ENCODE results near the gene USH2A.

DNA sequence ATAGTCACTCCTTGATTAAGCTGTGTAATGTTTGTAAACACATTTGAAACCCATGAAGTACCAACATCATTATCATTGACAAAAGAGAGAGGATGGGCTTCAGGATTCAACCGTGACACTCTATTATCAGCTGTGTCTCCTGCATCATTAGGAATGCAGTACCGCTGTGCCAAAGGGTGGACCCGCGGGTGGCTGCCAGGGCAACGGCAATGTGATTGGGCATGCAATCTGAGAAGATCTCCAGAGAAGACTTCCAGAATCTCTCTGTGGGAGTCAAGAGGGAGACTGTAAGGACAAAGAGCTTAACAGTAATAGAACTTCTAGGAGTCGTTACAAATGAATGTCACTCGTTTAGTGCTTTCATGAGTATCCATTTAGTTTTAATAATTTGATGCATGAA is 97.9 kb downstream of the USH2A start:
- TF ChIP-seq, protein P1, sequence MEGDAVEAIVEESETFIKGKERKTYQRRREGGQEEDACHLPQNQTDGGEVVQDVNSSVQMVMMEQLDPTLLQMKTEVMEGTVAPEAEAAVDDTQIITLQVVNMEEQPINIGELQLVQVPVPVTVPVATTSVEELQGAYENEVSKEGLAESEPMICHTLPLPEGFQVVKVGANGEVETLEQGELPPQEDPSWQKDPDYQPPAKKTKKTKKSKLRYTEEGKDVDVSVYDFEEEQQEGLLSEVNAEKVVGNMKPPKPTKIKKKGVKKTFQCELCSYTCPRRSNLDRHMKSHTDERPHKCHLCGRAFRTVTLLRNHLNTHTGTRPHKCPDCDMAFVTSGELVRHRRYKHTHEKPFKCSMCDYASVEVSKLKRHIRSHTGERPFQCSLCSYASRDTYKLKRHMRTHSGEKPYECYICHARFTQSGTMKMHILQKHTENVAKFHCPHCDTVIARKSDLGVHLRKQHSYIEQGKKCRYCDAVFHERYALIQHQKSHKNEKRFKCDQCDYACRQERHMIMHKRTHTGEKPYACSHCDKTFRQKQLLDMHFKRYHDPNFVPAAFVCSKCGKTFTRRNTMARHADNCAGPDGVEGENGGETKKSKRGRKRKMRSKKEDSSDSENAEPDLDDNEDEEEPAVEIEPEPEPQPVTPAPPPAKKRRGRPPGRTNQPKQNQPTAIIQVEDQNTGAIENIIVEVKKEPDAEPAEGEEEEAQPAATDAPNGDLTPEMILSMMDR (conservative IDR thresholded peaks at IDR 0.05; ENCODE audit: low read length) = no peak
- no peak for TF ChIP-seq EZH2phosphoT487 (IDR thresholded peaks at IDR 0.05; ENCODE audit: borderline replicate concordance)
